HG03342 (cell line): ENCODE results near the gene POLR1A.
"Not testable (repeated sequence)": the region's sequence is repeated elsewhere in the genome, so short reads cannot be mapped to it uniquely, and the experiment has no call there.

Experiments used
- ATAC-seq: cut with Tn5 transposase; IDR thresholded peaks from one replicate; pipeline ENCODE4 v1.9.1; 2021; ENCODE audit warnings: mild to moderate bottlenecking, moderate library complexity; ENCODE audit not compliant: unreplicated experiment

Gene POLR1A

DNA sequence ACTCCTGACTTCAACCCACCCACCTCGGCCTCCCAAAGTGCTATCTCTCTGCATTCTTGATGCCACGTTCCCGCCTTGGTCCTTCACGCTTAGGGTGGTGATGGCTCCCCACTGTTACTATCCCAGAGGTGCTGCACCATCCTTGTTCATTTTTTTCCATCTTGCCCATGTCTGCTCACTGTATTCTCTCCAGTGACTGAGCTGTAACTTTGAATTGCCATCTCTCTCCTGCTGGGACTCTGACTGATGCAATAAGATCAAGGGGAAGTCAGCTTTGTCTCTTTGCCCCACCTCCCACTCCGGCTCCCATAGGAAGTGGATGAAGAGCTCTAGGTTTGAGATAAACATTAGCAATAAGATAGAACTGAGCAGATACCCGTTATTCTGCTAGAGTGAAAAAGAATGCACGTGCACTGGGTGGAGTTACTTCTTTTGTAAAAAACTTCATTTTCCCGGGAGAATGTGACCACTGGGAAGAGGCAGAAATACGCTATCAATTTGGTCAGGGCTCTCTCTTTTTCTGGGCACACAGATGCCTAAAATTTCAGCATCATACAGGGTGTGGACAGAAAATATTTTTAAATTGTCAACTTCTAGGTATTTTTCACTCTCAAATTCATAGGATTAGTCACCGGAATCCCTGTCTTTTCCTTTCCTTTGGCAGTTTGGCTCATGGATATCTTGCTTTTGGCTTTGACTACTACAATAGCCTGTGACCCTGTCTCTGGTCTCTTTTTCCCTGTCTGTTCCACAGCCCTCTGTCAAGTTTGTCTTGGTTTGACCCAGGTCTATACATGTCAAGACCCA, 105.4 kb downstream of the POLR1A start:
- ATAC-seq: no peak

DNA sequence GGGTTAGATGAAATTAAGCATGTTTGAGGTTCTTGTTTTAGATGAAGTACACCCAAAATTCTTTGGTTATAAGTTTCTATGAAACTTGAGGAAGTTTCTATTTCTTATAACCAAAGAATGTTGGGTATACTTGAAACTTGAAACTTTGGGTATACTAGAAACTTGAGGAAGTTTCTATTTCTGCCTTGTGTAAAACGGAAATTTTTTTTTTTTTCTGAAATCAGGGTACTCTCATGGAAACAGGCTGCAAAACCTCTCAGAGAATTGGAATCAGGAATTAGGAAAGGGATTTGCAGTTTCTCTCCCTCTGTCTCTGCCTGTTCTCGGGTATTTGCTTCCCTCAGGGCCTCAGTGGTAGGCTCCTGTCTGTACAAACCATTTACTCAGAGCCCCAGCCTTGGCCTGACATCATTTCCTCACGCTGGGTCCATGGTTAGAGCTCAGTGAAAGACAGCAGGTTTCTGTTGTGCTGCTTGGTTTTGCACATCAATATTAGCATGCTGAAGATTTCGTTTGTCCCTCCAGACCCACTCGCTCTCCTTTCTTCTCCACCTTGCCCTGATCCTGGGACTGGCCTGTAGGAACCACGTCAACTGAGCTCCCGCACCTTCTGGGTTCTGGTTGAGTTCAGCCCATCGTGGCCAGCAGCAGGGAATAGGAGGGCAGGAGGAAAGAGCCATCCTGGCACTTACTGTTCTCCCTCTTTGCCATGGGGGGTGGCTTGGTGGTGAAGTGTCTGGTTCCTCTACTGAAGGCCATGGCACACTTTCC, 106.4 kb downstream of the POLR1A start:
- peak; percentile 73 for ATAC-seq

DNA sequence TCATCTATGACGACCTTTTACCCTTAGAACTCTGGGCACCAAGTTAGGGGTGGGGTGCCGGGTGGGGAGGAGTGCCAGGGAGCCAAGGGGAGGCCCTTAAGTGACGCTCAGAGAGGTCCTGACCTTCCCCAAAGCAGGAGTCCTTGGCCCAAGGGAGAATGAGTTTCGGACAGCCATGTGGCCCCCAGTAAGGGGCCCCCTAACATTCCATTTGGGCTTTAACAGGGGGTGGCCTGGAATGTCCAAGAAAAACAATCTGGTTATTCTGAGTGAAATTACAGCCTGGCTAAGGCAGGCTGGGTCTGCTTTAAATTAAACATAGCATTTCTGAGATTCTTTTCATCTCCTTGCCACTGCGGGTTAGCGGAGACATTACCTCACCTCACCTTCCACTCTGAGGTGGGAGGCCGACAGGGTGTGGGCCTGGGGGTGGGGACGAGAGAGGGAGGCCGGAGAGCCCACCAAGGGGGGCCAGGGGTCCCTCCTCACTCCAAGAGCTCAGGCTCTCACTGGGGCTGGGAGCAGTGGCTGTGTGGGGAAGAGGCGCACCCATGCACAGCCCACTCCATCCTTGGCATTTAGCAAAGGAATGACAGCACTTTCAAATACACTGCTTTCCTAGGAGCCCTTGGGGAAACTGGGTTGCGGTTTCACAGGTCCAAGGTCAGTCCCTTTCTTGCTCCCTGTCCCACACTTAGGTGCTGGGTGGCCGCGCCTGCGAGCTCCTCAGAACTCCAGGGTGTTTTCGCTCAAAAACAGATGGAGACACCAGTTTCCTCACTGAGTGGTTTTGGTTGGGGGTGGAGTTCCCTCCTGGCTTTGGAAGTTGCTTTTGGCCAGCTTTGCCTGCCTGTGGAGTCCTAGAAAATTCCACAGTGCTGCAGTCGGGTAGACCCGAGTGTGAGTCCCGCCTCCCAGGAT, 107.4 kb downstream of the POLR1A start:
- ATAC-seq: no peak

- ATAC-seq: no peak
Observed at GRCh38 chr2:85997017-85997970, 108.4 kb downstream of the POLR1A start.

GRCh38 chr2:85996591-85996990, 109.1 kb downstream of the POLR1A start:
- no peak for ATAC-seq

- no peak for ATAC-seq
Observed at GRCh38 chr2:85995648-85996529, 109.8 kb downstream of the POLR1A start.

GRCh38 chr2:85994897-85995647, 110.6 kb downstream of the POLR1A start:
- no peak for ATAC-seq

DNA sequence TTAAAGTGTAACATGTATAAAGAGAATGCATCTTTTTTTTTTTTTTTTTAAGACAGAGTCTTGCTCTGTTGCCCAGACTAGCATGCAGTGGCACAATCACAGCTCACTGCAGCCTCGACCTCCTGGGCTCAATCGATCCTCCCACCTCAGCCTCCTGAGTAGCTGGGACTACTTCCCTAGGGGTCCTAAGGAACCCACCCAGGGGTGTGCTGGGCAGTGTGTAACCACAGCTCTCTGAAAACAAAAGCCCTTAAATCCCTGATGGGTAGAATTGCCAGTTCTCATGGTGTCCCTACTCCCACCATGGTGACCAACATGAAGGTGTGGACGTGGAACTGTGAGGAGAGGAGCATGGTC, 111.3 kb downstream of the POLR1A start:
- peak; percentile 10 for ATAC-seq

DNA sequence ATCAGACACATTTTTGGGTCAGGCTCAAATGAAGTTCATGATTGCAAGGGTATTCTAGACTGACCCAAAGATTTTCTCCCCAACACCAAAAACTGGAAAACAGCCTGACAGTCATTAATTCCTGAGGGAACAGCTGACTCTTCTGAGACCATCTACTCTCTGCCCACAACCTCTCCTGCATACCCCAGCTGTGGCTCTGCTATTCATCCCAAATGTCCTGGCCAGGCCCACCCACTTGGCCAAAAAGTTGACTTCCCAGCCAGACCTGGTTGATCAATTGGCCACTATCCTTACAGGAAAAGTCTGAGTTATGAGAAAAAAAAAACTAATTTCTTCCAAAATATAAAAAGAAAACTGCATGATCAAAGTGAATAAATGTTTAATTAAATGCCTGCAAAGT, 113.1 kb downstream of the POLR1A start:
- ATAC-seq: no peak

GRCh38 chr2:85992053-85992452, 113.6 kb downstream of the POLR1A start:
- ATAC-seq: not testable (repeated sequence)

- no peak for ATAC-seq
Observed at GRCh38 chr2:85990084-85990483, 115.6 kb downstream of the POLR1A start.

DNA sequence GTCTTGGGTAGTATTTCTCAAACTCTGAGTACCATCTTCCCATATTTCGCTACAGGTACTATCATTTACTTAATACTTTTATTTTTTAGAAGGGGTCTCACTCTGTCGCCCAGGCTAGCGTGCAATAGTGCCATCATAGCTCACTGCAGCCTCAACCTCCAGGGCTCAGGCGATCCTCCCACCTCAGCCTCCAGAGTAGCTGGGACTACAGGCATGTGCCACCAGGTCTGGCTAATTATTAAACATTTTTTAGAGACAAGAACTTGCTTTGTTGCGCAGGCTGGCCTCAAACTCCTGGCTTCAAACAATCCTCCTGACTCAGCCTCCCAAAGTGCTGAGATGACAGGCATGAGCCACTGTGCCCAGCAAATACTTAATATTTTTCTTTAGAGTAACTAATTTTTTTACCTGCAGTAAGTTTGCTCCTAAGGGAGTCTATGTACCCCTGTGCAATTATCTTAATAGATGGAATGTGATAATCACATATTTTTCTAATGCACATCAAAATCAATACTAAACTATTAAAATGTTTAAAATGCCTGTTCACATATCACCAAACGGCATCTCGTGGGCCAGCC, 116.3 kb downstream of the POLR1A start:
- ATAC-seq: no peak

- no peak for ATAC-seq
Observed at GRCh38 chr2:85988914-85989270, 116.8 kb downstream of the POLR1A start.

- ATAC-seq: no peak
Observed at GRCh38 chr2:85988175-85988913, 117.3 kb downstream of the POLR1A start.

DNA sequence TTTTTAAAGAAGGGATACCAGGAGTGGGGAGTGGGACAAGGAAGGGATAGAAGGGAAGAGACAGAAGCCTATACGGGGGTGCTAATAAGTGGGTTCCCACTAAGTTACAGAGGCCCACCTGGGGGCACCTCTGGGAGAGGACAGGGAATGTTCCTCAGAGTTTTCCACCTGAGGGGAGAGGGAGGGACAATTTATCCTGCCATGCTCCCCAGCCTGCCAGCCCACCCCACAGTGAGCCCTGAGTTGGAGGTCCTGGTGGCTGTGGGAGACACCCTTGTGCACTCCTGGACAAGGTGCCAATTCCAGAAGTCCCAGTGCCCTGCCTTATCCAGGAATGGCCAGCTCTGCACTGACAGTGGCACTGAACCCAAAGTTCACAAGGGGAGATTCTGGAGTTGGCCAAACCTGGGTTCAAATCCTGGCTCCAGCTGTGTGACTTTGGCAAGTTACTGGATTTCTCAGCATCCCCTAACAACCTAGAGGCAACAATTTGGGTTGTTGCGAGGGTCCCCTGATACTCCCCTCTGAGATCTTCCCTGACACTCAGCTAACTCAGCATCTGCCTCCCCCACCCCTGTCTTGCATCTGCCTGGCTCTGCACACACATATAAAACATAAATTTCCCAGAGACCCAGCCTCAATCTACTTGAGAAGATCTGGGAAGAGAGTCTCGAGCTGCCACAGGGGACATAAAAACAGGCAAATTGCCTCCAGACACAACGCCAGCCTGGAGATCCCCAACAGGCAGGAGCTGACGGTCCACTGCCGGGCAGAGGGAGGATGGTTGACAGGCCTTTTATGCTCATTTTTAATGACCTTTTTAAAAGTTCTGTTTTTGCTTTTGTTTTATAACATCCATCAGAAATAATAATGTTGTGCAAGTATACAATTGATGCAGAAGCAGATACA, 118.2 kb downstream of the POLR1A start:
- ATAC-seq: no peak

DNA sequence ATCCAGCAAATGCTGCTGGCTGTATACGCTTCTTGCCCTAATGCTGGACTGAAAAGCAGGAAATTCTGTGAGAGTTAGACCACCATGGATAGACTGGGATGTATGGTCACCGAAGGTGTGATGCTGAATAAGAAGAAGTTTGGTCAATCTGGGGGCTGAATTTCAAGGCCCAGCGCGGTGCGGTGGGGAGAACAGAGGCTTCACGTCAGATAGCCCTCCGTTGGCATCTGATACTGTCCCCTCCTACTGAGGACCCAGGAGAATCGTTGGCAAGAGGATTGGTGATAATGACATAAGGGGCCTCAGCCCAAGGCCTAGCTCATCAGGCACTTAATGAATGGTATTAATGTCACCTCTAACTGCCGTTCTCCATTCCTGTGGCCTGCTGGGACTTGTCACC, 119.6 kb downstream of the POLR1A start:
- ATAC-seq: no peak
